ENCODE measurements around the gene TOX2.

The TOX2 gene

DNA sequence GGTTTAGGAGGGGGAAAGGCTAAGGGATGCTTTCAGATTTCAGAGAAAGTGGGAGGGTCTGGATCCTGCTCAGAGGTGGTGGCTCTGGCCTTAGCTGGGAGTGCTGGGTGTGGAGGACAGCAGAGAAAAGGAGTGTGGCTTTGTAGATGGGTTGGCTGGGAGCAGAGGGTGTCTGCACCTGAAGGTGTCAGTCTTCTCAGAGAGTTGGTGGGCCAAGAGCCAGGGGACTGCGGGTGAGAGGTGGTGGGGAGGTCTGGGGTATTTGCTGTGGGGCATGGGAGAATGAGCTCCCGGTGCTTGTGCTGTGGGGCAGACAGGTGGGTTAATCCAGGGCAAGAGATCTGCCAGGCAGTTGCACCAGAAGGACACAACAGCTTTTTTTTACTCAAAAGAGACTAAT is 67.4 kb downstream of the TOX2 start:
- no peak for DNase-seq

DNA sequence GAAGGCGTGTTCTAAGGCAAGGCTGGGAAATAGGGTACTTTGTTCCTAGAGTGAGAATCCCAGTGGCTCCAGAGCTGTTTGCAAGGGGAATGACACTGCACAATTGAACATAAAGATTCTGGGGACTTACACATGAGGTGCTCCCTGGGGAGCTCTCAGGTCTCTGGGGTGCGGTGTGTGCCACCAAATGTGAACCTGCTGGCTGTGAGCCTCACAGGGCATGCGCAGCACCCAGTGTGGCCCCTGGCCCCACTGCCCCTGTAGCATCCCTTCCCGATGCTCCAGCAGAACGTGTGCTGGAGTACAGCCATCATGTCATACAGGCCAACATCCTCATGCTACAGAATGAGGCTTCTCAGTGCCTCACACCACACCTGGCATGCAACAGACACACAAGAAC is 68.2 kb downstream of the TOX2 start:
- DNase-seq, result no peak

- no peak for DNase-seq
These were observed 68.7 kb downstream of the TOX2 start for GRCh38 chr20:43983359-43983758.

- DNase-seq, result no peak
These were observed 69.3 kb downstream of the TOX2 start for GRCh38 chr20:43983904-43984361.

DNA sequence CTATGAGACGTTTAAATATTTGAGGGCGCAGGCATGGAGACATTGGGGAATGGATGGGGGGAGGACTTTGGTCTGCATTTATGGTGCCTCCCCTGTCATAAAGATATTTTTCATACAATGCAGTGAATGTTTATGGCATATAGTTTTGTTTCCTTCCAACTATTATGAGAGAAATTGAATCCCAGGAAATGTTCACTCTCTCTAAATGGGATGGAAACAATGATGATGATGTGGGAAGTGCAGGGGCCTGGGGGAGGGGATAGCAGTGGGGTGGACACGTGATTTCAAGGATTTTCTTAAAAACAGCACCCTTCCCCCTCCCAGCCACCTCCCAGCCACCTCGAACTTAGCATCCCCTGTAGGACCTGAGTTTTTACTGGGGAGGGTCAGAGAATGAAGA is 69.9 kb downstream of the TOX2 start:
- DNase-seq, result no peak

DNA sequence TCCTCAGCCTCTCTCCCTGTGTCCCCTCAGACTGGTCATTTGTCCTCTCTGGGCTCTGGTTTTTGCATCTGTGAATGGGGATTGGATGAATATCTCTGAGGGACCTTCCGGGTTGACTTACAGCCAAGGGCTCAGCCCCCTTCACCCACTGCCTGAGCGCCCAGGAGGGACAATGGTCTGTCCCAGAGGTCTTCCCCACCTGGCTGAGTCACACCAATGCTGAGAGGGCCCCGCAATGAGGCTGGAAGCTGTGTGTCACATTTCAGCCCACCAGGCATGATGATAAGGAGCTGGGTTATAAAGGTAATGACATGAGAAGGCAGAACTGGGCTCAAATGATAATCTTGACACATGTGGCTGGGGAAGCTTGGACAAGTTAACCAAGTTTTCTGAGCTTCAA is 70.5 kb downstream of the TOX2 start:
- DNase-seq, result no peak

- no peak for DNase-seq
These were observed 71.1 kb downstream of the TOX2 start for GRCh38 chr20:43985608-43986316.

DNA sequence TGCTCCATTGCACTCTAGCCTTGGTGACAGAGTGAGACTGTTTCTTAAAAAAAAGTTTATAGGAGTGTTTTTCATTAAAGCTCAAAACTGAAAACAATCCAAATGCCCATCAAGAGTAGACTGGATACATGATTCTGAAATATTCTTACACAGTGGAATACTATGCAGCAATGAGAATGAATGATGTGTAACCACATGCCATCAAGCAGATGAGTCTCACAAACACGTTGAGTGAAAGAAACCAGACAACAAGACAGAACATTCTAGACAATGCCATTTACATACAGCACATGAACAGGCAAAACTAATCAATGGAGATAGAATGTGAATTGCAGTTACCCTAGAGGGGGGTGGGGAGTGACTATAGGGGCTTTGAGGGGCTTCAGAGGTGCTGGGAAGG is 72.4 kb downstream of the TOX2 start:
- DNase-seq, result no peak

- no peak for DNase-seq
These were observed 72.9 kb downstream of the TOX2 start for GRCh38 chr20:43987531-43987930.

DNA sequence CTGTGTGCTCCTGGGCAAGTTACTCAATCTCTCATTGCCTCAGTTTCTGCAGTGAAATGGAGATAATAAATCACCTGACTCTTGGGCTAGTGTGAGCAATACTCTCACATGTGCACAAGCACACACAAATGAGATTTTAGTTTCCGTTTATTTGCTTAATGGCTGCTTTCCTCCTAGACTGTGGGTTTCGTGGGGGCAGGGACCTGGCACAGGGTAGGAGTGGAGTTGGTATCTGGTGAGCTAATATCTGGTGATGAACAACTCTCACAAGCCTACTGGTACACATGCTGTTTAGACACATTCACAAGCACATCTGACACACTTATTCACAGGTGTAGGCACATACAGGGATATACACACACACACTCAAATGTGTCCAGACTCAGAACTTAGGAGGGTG is 73.8 kb downstream of the TOX2 start:
- DNase-seq, result no peak

DNA sequence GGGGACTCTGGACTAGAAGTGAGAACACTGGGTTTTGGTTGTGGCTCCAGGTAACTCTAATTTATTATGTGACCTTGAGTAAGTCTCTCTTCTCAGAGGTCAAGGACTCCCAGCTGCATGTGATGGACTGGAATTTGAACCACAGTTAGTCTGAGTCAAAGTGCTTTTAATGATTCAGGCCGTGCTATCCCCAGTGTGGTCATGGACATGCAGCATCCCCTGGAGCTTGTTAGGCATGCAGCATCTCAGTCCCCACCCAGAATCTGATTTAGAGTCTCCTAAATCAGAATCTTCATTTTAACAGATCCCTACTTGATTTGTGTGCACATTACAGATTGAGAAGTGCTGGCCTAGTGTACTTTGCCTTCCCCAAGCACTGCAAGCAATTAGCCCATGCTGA is 74.2 kb downstream of the TOX2 start:
- no peak for DNase-seq

DNA sequence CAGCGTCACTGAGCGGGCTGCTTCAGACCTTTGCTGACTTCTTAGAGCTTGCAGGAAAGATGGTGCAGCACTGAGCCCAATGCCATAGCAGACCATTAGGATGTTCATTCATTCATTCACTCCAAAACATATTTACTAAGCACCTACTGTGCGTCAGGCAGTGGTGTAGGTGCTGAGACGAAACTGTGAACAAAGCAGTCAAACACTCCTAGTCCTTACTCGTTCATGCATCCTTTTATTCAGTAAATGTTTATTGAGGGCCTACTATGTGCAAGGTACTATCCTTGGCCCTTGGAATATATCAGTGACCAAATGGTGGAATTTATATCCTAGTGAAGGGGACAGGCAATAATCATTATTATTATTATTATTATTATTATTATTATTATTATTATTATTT is 76.6 kb downstream of the TOX2 start:
- DNase-seq, result no peak

GRCh38 chr20:43991982-43992381 is 77.3 kb downstream of the TOX2 start:
- no peak for DNase-seq

- DNase-seq, result no peak
These were observed 78.2 kb downstream of the TOX2 start for GRCh38 chr20:43992885-43993284.

DNA sequence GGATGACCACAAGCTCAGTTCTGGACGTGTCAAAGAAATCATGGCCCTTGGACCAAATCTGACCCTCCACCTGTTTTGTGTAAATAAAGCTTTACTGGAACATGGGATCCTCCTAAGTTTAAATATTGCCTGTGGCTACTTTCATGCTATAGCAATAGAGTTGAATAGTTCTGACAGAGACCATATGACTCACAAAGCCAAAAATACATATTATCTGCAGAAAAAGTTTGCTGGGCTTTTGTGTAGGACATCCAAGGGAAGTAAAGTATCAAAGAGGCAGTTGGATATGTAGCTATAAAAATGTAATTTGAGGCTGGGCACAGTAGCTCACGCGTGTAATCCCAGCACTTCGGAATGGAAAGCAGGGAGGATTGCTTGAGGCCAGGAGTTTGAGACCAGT is 78.9 kb downstream of the TOX2 start:
- DNase-seq, result no peak

GRCh38 chr20:43994486-43995100 is 79.9 kb downstream of the TOX2 start:
- no peak for DNase-seq

DNA sequence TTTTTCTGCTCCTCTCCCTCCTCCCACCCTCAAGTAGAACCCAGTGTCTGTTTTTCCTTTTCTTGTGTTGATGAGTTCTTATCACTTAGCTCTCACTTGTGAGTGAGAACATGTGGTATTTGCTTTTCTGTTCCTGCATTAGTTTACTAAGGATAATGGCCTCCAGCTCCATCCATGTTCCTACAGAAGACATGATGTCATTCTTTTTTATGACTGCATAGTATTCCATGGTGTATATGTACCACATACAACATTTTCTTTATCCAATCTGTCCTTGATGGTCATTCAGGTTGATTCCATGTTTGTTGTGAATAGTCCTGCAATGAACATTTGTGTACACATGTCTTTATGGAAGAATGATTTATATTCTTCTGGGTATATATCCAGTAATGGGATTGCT is 81.0 kb downstream of the TOX2 start:
- DNase-seq, result no peak

DNA sequence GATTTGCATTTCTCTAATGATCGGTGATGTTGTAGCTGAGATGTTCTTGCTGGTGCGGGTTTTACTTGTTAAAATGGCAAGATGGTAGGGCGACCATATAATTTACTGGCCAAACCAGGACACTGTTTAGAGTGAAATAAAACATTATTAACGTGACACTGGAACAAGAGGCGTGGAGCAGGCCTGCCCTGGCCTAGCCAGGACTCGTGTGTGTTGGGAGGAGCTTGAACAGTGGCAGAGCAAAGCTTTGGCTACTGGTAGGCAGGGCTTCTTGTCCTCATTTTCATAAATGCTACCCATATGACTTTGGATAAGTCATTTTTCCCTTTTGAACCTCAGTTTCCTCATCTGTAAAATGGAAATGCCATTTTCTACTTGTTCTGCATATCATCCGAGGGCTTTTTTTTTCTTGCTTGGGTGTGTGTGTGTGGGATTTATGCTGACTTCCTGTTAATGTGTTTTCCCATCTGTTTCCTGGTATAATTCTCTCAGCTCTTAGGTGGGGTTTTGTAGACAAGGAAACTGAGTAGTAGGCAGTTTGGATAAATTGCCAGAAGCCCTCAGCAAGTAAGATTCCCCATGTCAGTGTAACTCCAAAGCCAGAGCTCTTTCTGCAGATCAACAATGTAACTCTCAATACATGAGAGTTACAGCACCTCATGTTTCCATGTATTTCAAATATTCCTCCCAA is 81.7 kb downstream of the TOX2 start:
- DNase-seq, result no peak

DNA sequence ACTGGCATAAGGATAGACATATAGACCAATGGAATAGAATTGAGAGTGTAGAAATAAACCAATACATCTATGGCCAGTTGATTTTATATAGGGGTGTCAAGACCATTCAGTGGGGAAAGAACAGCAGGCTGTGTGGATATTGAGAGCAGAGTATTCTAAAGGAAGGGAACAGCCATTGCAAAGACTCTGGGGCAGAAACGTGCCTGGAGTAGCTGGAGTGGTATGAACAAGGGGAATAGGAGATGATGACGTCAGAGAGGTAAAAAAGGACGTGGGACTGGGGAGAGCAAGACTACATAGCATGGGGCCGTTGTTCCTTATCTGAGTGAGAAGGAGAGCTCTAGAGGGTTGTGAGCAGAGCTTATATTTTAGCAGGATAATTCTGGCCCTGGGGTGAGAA is 85.2 kb downstream of the TOX2 start:
- no peak for DNase-seq

- no peak for DNase-seq
These were observed 87.3 kb downstream of the TOX2 start for GRCh38 chr20:44001667-44002596.

GRCh38 chr20:44002861-44003260 is 88.2 kb downstream of the TOX2 start:
- no peak for DNase-seq

- DNase-seq, result no peak
These were observed 89.0 kb downstream of the TOX2 start for GRCh38 chr20:44003609-44004008.

DNA sequence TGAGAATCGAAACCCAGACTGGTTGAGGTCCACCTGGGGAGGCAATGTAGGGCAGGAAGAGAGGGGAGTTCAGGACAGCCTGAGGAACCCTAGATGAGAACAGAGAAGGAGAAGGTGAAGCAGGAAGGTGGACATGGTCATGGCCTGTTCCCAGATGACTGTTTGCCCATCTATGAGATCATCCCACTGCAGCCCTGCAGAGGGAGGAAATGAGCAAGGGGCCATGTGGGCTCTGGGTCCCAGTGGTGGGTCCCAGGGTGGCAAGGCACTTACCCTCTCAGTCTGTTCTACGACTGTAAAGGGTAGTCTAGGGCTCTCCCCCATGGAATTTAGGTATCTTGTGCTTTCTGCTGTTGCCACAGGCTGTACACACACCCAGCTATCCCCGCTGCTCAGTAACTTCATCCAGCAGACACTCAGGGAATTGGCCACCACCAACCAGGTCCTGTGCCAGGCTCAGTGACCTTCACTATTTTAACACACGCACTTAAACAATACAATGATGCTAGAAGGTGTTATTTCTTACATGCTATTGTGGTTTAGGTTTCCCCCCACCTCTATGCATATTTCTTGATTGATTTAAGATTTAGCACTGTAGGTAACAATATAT is 89.8 kb downstream of the TOX2 start:
- DNase-seq, result no peak

All from NCI-H1694 (cell line).